Measurements from ENCODE around the gene LIPI.

- TF ChIP-seq ZC3H13 (CRISPR knock-in tag; IDR thresholded peaks at IDR 0.05) (no peak), ZNF274 (CRISPR knock-in tag; IDR thresholded peaks at IDR 0.05) (no peak), ZNF773 (CRISPR knock-in tag; IDR thresholded peaks at IDR 0.05; ENCODE audit: borderline replicate concordance) (no peak)
These were observed 33.1 kb upstream of the LIPI start for GRCh38 chr21:14243874-14244273.

Measured in HepG2 (cell line).